Measurements from ENCODE around the gene ZNF516. TPM values are rescaled to one million over a fixed set of nuclear protein-coding genes. Genes with fewer than 3 reads are reported as not detected.

The ZNF516 gene
- total and polyA plus RNA-seq, 2 of the 4 experiments (the other 2 are of a cell fraction) = 7.9 to 16.9 TPM

- Histone ChIP-seq H2BK15ac (ENCODE audit: low read depth, low read length) (no peak overlapping the region), H3K23ac (ENCODE audit: low read depth, low read length) (no peak overlapping the region; the same call in 1 of the 2 replicates), H4K20me1 (ENCODE audit: insufficient read depth, low read length) (no peaks in the 10 kb centered on the region), H4K91ac (ENCODE audit: insufficient read depth, low read depth, low read length) (no peak overlapping the region), H3K14ac (replicated peaks; ENCODE audit: low read depth, low read length) (no peak overlapping the region), H3K4me1 (ENCODE audit: control insufficient read depth, insufficient read depth, low read length) (peaks cover 2% of the 10 kb centered on the region; the same call in 1 of the 2 replicates), H3K56ac (ENCODE audit: extremely low read depth, insufficient read depth, low read length) (no peak overlapping the region), H2BK20ac (ENCODE audit: low read depth, low read length) (no peak overlapping the region), H3K4me3 (ENCODE audit: insufficient read depth, low read depth, low read length) (no peak overlapping the region), H2BK120ac (ENCODE audit: low read depth, low read length) (peak overlapping the region; percentile 16; the same call in 1 of the 2 replicates), H3K27ac (ENCODE audit: insufficient read depth, low read length) (no peak overlapping the region), H2BK5ac (ENCODE audit: low read depth, low read length, poor library complexity, severe bottlenecking) (no peak overlapping the region), H3K9me1 (ENCODE audit: insufficient read depth, low read length) (0 out of 2 replicates have a peak, but pooled peaks cover 2% of the 10 kb centered on the region), H3K9me3 (ENCODE audit: control insufficient read depth, insufficient read depth, low read length) (0 out of 2 replicates have a peak, but pooled peaks cover 4% of the 10 kb centered on the region), H2AK9ac (replicated peaks; ENCODE audit: low read depth, low read length, poor library complexity) (peak overlapping the region; percentile 69), H2AFZ (replicated peaks; ENCODE audit: low read length, poor library complexity) (peak overlapping the region; percentile 77), H2AK5ac (ENCODE audit: low read depth, low read length) (peak overlapping the region; percentile 39; the same call in 1 of the 2 replicates), H3K4ac (ENCODE audit: low read depth, low read length) (no peak overlapping the region; the same call in 1 of the 2 replicates), H3K4me2 (ENCODE audit: low read depth, low read length) (peak overlapping the region; percentile 33), H3K18ac (ENCODE audit: low read depth, low read length) (no peak overlapping the region), H3K79me1 (ENCODE audit: low read depth in 1 of 2, low read length in 2 of 2) (0 out of 4 replicates have a peak, but pooled peaks cover 0 to 4% of the 10 kb centered on the region in 2 experiments), H4K8ac (ENCODE audit: low read depth in 2 of 2, low read length in 2 of 2) (peak overlapping the region in 1 of 2 experiments; percentile 22; a peak in 1 of 4 replicates), H3K36me3 (ENCODE audit: control insufficient read depth, insufficient read depth, low read length) (peaks cover 12% of the 10 kb centered on the region; the same call in 1 of the 2 replicates), H3K9ac (ENCODE audit: low read depth, low read length) (no peak overlapping the region), H3K27me3 (ENCODE audit: control insufficient read depth, insufficient read depth, low read length) (no peaks in the 10 kb centered on the region), H4K5ac (ENCODE audit: low read depth, low read length) (no peak overlapping the region)
- ChIA-PET CTCF (no interaction called here), POLR2A (ENCODE audit: unreplicated experiment) (no interaction called here)
- DNase-seq = peak; percentile 92
- in situ Hi-C loops (cut with MboI; ENCODE audit: low sequenced_read_pairs) (loop anchor here (10.0 to 25.0 kb wide), 3 partner anchors 865 to 1707 kb away; partner anchors contain the start of genes PTGR3 and TSHZ1), dilution Hi-C loops (cut with HindIII; ENCODE audit: low sequenced_read_pairs, unreplicated experiment) (no loop called here), intact Hi-C loops (cut with micrococcal nuclease) (loop anchor here (1.0 kb wide), 1 partner anchor 357 kb away; no protein-coding TSS in a partner anchor)
- peak; percentile 89 for ATAC-seq (ENCODE audit: low read depth)
- 28% methylated on average over 13 of the region's 24 CpGs; no CpG with 5 or more reads in 1 of the 2 experiments for WGBS, 2 experiments (ENCODE audit: extremely low coverage in 2 of 2, insufficient read length in 1 of 2)
- no TSS peak for BruUV-seq (replicated peaks)
- TF ChIP-seq RAD21 (IDR thresholded peaks at IDR 0.05; ENCODE audit: low read length) = no peak
- peak; percentile 62; the same call in 1 of the 2 replicates for TF ChIP-seq MAZ (IDR thresholded peaks at IDR 0.05; ENCODE audit: borderline replicate concordance, low read depth, low read length)
- no peak for TF ChIP-seq MAFK (IDR thresholded peaks at IDR 0.05; ENCODE audit: low read depth, low read length)
- no peak for TF ChIP-seq FOS (IDR thresholded peaks at IDR 0.05; ENCODE audit: low read depth, low read length)
- no peak for TF ChIP-seq CTCF (conservative IDR thresholded peaks at IDR 0.05; ENCODE audit: low read depth, low read length)
- TF ChIP-seq SMC3 (IDR thresholded peaks at IDR 0.05; ENCODE audit: low read depth, low read length) = no peak
- no peak for TF ChIP-seq MXI1 (IDR thresholded peaks at IDR 0.05; ENCODE audit: borderline replicate concordance, low read depth, low read length)
- TF ChIP-seq ELK1 (IDR thresholded peaks at IDR 0.05; ENCODE audit: borderline replicate concordance, low read depth, low read length) = no peak
- TF ChIP-seq RCOR1 (IDR thresholded peaks at IDR 0.05; ENCODE audit: insufficient replicate concordance, low read length) = no peak
- TF ChIP-seq BHLHE40 (IDR thresholded peaks at IDR 0.05; ENCODE audit: low read depth, low read length) = peak; percentile 25; the same call in 1 of the 2 replicates
- 0 out of 2 replicates have a peak, but pooled peaks have one; percentile 36 for TF ChIP-seq POLR2A (IDR thresholded peaks at IDR 0.05; ENCODE audit: low read depth, low read length)
- peak; percentile 84 for TF ChIP-seq CEBPB (IDR thresholded peaks at IDR 0.05; ENCODE audit: low read depth, low read length)
- TF ChIP-seq USF2 (IDR thresholded peaks at IDR 0.05; ENCODE audit: low read depth, low read length) = no peak
- TF ChIP-seq RFX5 (IDR thresholded peaks at IDR 0.05; ENCODE audit: low read depth, low read length) = no peak
Measured at GRCh38 chr18:76351961-76352581, 143.0 kb downstream of the ZNF516 start.
